Fibroblast of lung (primary cell): ENCODE results near the gene ADCY2. TPM values are rescaled to one million over a fixed set of nuclear protein-coding genes. Genes with fewer than 3 reads are reported as not detected.

ENCODE experiments used
- DNase-seq, 2 donors: peaks; one replicate each; pipeline versions ENCODE4 v3.0.0 to v3.0.0-alpha.2; 2010; ENCODE audit warnings: low read depth in 2 of 2
- H2AFZ ChIP-seq: 2 replicates; pipeline ENCODE4 v1.5.1; 2012; ENCODE audit warnings: low read length, control low read depth, inconsistent platforms
- H3K27ac ChIP-seq: 2 replicates; pipeline ENCODE4 v1.5.1; 2011; ENCODE audit warnings: low read length, control low read depth; ENCODE audit not compliant: insufficient read depth
- H3K27me3 ChIP-seq: 2 replicates; pipeline ENCODE4 v1.5.1; 2011; ENCODE audit warnings: mild to moderate bottlenecking, low read length; ENCODE audit not compliant: control insufficient read depth, insufficient read depth
- H3K36me3 ChIP-seq: 2 replicates; pipeline ENCODE4 v1.5.1; 2011; ENCODE audit warnings: low read length; ENCODE audit not compliant: control insufficient read depth, insufficient read depth
- H3K4me1 ChIP-seq: 2 replicates; pipeline ENCODE4 v1.5.1; 2011; ENCODE audit warnings: low read length; ENCODE audit not compliant: control insufficient read depth, insufficient read depth; ENCODE audit errors: extremely low read depth
- H3K4me2 ChIP-seq: 2 replicates; pipeline ENCODE4 v1.5.1; 2011; ENCODE audit warnings: low read length, control low read depth; ENCODE audit not compliant: insufficient read depth; ENCODE audit errors: extremely low read depth
- H3K4me3 ChIP-seq, 4 experiments: fragments of 200-600 bp in 1 of 4; sonication (generic) in 1 of 4; replicated peaks in 1 of 4; 2 replicates each; pipeline ENCODE4 v1.5.1; 2011 to 2016; ENCODE audit warnings: low read length in 4 of 4, low read depth in 3 of 4, mild to moderate bottlenecking in 3 of 4, control low read depth in 2 of 4, inconsistent platforms in 1 of 4, mixed read lengths in 1 of 4; ENCODE audit not compliant: insufficient read depth in 1 of 4; ENCODE audit errors: control extremely low read depth in 1 of 4
- H3K79me2 ChIP-seq: 2 replicates; pipeline ENCODE4 v1.5.1; 2012; ENCODE audit warnings: mild to moderate bottlenecking, low read length, inconsistent platforms; ENCODE audit not compliant: control insufficient read depth, insufficient read depth
- H3K9ac ChIP-seq: 2 replicates; pipeline ENCODE4 v1.5.1; 2011; ENCODE audit warnings: mild to moderate bottlenecking, low read length, control low read depth; ENCODE audit not compliant: insufficient read depth
- H3K9me3 ChIP-seq: 2 replicates; pipeline ENCODE4 v1.5.1; 2012; ENCODE audit warnings: low read depth, low read length; ENCODE audit not compliant: control insufficient read depth, insufficient read depth
- H4K20me1 ChIP-seq: 2 replicates; pipeline ENCODE4 v1.5.1; 2011; ENCODE audit warnings: low read length; ENCODE audit not compliant: control insufficient read depth, insufficient read depth; ENCODE audit errors: extremely low read depth
- EZH2 ChIP-seq: IDR thresholded peaks from 2 replicates; pipeline ENCODE4 v1.5.1; 2012; ENCODE audit warnings: low read length, control low read depth, mild to moderate bottlenecking; ENCODE audit errors: missing control alignments
- polyA plus RNA-seq, 2 donors: library from polyadenylated mRNA; depleted of rRNA in 1 of 2; stranded (reverse) in 1 of 2; unstranded in 1 of 2; fragments of >200 nt; gene quantifications; 2 replicates each; pipeline ENCODE4 v1.2.1, GENCODE V29; 2011 to 2012; ENCODE audit warnings: missing spikeins in 1 of 2
- total RNA-seq: library from RNA; depleted of rRNA; stranded (reverse); fragments of >200 nt; gene quantifications from 2 replicates; pipeline ENCODE4 v1.2.1, GENCODE V29; 2014
- TF ChIP-seq, protein P1 (sequence below), 2 donors: IDR thresholded peaks in 1 of 2; conservative IDR thresholded peaks in 1 of 2; 1 replicate in 1 of 2; 2 replicates in 1 of 2; pipeline ENCODE4 v1.5.1; 2011 to 2012; ENCODE audit warnings: low read length in 2 of 2, control low read depth in 1 of 2, inconsistent platforms in 1 of 2, low read depth in 1 of 2, mild to moderate bottlenecking in 1 of 2

Gene ADCY2
- total and polyA plus RNA-seq, 2 donors (not counting 1 experiment from before 2014, with no cell fraction given), result under 0.01 to 0.05 TPM

DNA sequence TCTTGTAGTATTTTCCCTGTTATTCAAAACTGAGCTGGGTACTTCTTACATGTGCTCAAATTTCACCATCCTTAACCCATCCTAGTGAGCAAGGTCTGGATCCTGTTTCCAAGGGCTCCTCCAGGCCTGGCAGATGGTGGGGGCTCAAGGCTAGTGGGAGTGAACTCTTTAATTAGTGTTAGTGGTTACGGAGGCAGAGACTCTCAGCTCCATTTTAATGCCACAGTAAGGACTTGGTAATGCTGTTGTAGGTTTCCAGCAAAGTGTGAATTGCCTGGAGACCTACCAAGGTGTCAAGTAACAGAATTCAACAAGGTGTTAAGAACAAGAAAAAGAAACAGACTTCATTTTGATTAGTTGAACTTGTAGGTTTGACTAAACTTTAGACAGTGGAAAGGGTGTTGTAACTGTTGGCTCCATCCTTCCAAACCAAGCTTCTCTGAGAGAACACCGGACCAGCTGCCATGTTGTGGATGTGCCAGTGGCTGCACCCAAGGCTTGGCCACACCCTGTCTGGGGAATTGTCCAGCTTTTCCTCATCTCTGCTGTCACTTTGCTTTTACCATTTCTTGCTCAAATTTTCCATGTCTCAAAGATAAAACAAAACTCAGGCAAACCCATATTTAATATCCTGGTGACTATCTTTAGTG is 98.7 kb downstream of the ADCY2 start:
- Histone ChIP-seq H3K36me3 (no peaks in the 10 kb centered on the region), H3K4me1 (no peaks in the 10 kb centered on the region), H3K79me2 (no peaks in the 10 kb centered on the region), H3K4me3 (no peak overlapping the region), H2AFZ (no peak overlapping the region), H3K27ac (no peak overlapping the region), H3K27me3 (no peaks in the 10 kb centered on the region), H3K9ac (no peak overlapping the region), H4K20me1 (no peaks in the 10 kb centered on the region), H3K9me3 (no peaks in the 10 kb centered on the region), H3K4me2 (no peak overlapping the region)
- no peak for DNase-seq
- TF ChIP-seq EZH2, result no peak
- TF ChIP-seq, protein P1, sequence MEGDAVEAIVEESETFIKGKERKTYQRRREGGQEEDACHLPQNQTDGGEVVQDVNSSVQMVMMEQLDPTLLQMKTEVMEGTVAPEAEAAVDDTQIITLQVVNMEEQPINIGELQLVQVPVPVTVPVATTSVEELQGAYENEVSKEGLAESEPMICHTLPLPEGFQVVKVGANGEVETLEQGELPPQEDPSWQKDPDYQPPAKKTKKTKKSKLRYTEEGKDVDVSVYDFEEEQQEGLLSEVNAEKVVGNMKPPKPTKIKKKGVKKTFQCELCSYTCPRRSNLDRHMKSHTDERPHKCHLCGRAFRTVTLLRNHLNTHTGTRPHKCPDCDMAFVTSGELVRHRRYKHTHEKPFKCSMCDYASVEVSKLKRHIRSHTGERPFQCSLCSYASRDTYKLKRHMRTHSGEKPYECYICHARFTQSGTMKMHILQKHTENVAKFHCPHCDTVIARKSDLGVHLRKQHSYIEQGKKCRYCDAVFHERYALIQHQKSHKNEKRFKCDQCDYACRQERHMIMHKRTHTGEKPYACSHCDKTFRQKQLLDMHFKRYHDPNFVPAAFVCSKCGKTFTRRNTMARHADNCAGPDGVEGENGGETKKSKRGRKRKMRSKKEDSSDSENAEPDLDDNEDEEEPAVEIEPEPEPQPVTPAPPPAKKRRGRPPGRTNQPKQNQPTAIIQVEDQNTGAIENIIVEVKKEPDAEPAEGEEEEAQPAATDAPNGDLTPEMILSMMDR (conservative IDR thresholded peaks at IDR 0.05 in 1 of 2, IDR thresholded peaks at IDR 0.05 in 1 of 2; ENCODE audit: low read depth in 1 of 2, low read length in 2 of 2), result no peak

DNA sequence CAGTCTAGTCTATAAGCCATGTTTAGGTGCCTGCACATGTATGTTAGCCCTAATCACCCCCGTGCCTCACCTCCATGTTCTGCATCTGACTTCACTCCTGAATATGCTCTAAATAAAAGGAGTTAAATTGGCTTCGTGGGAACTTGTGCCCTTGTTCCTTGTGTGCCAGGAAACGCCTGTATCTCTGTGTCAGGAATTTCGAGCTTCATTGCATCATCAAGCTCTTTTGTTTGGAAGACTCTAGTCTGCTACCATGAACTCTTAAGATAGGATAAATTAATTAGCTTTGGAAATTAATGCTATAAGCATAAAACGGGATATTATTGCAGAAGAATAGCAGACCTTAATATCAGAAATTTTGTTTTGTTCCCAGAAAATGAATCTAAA is 99.2 kb downstream of the ADCY2 start:
- H3K9ac ChIP-seq, result no peak overlapping the region
- no peak for DNase-seq
- H4K20me1 ChIP-seq, result no peaks in the 10 kb centered on the region
- no peak overlapping the region for H2AFZ ChIP-seq
- no peak overlapping the region for H3K27ac ChIP-seq
- no peaks in the 10 kb centered on the region for H3K36me3 ChIP-seq
- H3K4me3 ChIP-seq, result no peak overlapping the region
- no peaks in the 10 kb centered on the region for H3K9me3 ChIP-seq
- no peaks in the 10 kb centered on the region for H3K27me3 ChIP-seq
- TF ChIP-seq, protein P1 (conservative IDR thresholded peaks at IDR 0.05 in 1 of 2, IDR thresholded peaks at IDR 0.05 in 1 of 2; ENCODE audit: low read depth in 1 of 2, low read length in 2 of 2), result no peak
- TF ChIP-seq EZH2, result no peak
- no peak overlapping the region for H3K4me2 ChIP-seq
- no peaks in the 10 kb centered on the region for H3K4me1 ChIP-seq
- no peaks in the 10 kb centered on the region for H3K79me2 ChIP-seq

DNA sequence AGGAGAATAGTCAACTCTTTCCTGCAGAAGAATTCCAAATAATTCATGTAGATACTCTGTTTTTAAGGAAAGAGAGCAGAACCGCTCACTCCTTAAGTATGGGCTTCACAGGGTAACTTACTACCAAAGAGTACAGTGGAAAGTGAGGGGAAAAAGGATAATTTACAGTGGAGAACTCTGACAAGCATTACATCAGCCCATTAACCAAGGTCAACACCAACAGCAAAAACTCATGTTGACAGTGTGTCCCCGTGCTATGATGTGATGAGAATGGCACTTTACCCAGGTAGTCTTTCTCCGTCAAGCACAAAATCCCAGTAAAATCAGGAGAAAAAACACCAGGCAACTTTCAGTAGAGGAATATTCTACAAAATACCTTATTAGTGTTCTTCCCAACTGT is 104.3 kb downstream of the ADCY2 start:
- TF ChIP-seq, protein P1 (conservative IDR thresholded peaks at IDR 0.05 in 1 of 2, IDR thresholded peaks at IDR 0.05 in 1 of 2; ENCODE audit: low read depth in 1 of 2, low read length in 2 of 2), result no peak
- TF ChIP-seq EZH2, result no peak
- Histone ChIP-seq H3K9ac (no peak overlapping the region), H3K9me3 (no peaks in the 10 kb centered on the region), H3K36me3 (no peaks in the 10 kb centered on the region), H3K79me2 (no peaks in the 10 kb centered on the region), H3K27me3 (no peaks in the 10 kb centered on the region), H3K27ac (no peak overlapping the region), H3K4me2 (no peak overlapping the region), H3K4me3 (no peak overlapping the region), H2AFZ (no peak overlapping the region), H4K20me1 (no peaks in the 10 kb centered on the region), H3K4me1 (no peaks in the 10 kb centered on the region)
- no peak for DNase-seq
